NB4 (cell line): ENCODE data around the gene FITM1.

Experiments
- DNase-seq: peaks from one replicate; pipeline ENCODE4 v3.0.0; 2010; ENCODE audit warnings: low read depth
- H3K4me3 ChIP-seq: one replicate; pipeline ENCODE4 v1.5.1; 2011; ENCODE audit warnings: mild to moderate bottlenecking, low read depth, low read length, moderate library complexity
- MYC ChIP-seq: IDR thresholded peaks from 2 replicates; pipeline ENCODE4 v1.6.1; 2011; ENCODE audit warnings: low read depth, low read length
- POLR2A ChIP-seq: IDR thresholded peaks from 2 replicates; pipeline ENCODE4 v1.6.1; 2011; ENCODE audit warnings: mild to moderate bottlenecking; ENCODE audit not compliant: insufficient read length; ENCODE audit errors: extremely low read depth
- TF ChIP-seq, protein P1 (sequence below): IDR thresholded peaks from 2 replicates; pipeline ENCODE4 v1.6.1; 2011; ENCODE audit warnings: low read depth, low read length
- TF ChIP-seq, protein P2 (sequence below): IDR thresholded peaks from one replicate; pipeline ENCODE4 v1.5.1; 2012; ENCODE audit warnings: low read depth, low read length

Gene FITM1, protein sequence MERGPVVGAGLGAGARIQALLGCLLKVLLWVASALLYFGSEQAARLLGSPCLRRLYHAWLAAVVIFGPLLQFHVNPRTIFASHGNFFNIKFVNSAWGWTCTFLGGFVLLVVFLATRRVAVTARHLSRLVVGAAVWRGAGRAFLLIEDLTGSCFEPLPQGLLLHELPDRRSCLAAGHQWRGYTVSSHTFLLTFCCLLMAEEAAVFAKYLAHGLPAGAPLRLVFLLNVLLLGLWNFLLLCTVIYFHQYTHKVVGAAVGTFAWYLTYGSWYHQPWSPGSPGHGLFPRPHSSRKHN

DNA sequence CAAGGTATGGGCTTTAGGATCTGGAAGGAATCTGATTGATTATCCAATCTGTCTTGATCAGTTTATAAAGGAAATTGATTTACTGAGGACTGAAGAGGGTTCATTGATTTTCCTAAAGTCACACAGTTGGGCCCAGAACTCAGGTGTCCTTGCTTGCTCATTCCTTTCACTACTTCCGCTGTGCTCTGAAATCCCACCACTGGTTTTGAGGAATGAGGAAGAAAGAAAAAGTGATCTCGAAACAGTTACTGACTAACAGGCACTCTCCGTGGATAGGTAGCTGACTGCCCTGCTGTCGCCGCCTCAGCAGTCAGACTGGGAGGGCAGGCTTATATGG is at the start of gene FITM1:
Gene FITM1 (plus strand): TSS at position 280 of the 337 bp plus-strand sequence. CDS start 905 bp downstream, outside the sequence.
- no peak within 1 kb of the TSS for H3K4me3 ChIP-seq
- no peak for DNase-seq
- no peak for TF ChIP-seq MYC
- TF ChIP-seq, protein P1, sequence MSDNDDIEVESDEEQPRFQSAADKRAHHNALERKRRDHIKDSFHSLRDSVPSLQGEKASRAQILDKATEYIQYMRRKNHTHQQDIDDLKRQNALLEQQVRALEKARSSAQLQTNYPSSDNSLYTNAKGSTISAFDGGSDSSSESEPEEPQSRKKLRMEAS: no peak
- TF ChIP-seq, protein P2, sequence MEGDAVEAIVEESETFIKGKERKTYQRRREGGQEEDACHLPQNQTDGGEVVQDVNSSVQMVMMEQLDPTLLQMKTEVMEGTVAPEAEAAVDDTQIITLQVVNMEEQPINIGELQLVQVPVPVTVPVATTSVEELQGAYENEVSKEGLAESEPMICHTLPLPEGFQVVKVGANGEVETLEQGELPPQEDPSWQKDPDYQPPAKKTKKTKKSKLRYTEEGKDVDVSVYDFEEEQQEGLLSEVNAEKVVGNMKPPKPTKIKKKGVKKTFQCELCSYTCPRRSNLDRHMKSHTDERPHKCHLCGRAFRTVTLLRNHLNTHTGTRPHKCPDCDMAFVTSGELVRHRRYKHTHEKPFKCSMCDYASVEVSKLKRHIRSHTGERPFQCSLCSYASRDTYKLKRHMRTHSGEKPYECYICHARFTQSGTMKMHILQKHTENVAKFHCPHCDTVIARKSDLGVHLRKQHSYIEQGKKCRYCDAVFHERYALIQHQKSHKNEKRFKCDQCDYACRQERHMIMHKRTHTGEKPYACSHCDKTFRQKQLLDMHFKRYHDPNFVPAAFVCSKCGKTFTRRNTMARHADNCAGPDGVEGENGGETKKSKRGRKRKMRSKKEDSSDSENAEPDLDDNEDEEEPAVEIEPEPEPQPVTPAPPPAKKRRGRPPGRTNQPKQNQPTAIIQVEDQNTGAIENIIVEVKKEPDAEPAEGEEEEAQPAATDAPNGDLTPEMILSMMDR: no peak
- no peak for TF ChIP-seq POLR2A

DNA sequence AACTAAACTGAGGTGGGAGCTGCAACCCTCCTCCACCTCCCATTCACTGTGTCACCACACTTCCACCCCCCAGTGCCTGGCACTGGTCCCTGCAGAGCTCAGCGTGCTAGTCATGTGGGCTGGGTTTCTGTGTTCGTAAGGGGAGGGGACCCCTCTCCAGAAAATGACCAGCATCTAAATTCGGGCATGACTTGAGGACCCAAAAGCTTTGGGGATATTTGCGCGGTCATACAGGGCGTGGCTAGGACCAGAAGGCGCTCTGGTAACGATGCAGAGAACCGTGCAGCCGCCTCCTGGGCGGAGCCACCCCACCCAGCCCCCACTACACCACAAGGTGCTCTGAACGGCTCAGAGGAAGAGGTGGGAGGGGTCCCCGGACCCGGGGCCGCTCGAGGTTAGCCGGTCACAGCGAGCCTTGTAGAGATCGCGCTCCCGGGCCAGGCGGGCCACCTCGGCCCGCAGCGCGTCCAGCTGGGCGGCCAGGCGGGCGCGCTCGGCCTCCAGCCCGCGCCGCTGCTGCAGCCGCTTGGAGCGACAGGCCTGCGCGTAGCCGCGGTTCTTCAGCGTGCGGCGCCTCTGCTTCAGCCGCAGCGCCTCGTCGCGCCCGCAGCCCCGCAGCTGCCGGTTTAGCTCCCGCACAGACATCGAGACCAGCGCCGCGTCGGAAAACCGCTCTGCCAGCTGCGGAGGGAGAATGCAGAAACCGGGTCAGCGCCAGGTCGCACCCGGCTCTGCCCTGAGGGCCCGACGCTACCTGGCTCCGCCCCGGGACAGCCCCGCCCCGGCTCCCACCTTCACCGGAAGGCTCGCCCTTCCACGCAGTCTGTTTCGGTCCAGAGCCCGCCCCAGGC is 49.3 kb upstream of the FITM1 start:
- peak overlapping the region; percentile 28 for H3K4me3 ChIP-seq
- TF ChIP-seq, protein P1: no peak
- no peak for TF ChIP-seq MYC
- TF ChIP-seq, protein P2: no peak
- TF ChIP-seq POLR2A: no peak
- DNase-seq: peak; percentile 51

DNA sequence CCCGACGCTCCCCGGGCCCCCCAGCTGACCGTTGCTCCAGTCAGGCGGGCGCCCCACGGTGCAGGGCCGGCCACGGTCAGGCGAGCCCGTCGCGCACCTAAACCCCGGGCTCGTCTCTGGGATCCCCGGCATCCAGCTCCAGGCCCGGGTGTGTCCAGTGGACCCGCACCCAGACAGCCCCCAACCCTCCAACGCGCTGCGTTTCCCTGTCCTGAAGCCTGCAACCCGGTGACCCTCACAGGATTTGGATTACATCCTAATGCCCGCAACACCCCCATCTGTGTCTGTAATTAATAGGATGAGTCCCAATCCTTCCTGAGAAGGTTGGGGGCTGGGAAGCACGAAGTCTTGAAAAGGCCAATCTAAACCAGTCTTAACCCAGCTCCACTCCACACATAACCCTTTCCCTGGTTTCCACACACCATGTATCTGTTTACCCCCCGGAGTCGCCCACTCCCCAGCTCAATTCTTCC is 48.7 kb upstream of the FITM1 start:
- no peak for DNase-seq
- no peak overlapping the region for H3K4me3 ChIP-seq
- TF ChIP-seq, protein P1: no peak
- TF ChIP-seq MYC (no peak), POLR2A (no peak)
- TF ChIP-seq, protein P2: no peak

DNA sequence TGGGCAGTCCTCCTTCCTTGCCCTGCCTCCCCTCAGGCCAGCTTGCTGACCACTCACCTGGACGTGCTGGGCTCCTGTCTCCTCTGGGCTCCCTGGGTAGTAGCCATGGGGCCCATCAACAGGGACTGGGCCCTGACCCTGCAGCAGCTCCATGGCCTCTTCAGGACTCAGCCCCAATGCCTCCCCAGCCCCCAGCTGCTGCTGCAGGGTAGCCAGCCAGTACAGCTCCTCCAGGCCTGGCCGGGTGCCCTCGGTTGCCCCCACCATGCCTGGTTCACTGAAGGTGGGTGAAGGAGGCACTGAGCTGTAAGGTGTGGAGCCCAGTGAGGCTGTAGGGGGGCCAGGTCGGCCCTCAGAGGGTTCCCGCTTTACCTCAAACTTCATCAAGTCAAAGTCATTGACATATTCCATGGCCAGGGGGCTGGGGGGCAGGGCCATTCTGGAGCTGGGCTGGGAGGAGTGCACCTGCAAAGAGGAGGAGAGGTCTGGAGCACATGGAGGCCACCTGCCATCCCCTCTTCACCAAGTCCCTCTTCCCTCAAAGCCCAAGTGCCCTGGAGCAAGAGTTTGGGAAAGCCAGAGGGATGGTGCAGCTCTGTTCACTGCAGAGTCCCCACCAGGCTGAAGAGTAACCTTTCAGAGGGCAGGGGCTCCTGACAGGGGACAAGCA is 47.9 kb upstream of the FITM1 start:
- no peak for DNase-seq
- H3K4me3 ChIP-seq: no peak overlapping the region
- TF ChIP-seq, protein P2: no peak
- TF ChIP-seq, protein P1: no peak
- TF ChIP-seq POLR2A (no peak), MYC (no peak)

DNA sequence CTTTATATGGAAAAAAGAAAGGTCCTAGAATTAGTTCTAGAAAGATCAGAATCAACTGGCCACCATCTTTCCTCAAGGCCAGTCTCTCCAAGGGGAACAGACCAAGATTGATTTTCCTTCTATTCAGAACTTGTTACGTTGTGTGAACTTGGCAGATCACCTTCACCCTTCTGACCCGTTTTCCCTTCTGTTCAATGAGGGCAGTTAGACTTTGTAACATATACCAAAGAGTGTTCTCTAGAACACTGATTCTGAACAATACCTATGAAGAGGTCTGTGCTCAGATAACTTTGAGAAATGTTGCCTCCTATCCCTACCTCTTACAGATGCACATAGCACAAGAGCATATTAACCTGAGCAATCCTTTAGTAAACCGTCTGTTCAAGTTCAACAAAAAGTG is 47.0 kb upstream of the FITM1 start:
- no peak for DNase-seq
- TF ChIP-seq, protein P1: no peak
- TF ChIP-seq POLR2A: no peak
- no peak for TF ChIP-seq MYC
- TF ChIP-seq, protein P2: no peak
- no peak overlapping the region for H3K4me3 ChIP-seq
